ENCODE measurements around the gene RPS2.
"Not testable (repeated sequence)": the region's sequence is repeated elsewhere in the genome, so short reads cannot be mapped to it uniquely, and the experiment has no call there.

Gene RPS2

DNA sequence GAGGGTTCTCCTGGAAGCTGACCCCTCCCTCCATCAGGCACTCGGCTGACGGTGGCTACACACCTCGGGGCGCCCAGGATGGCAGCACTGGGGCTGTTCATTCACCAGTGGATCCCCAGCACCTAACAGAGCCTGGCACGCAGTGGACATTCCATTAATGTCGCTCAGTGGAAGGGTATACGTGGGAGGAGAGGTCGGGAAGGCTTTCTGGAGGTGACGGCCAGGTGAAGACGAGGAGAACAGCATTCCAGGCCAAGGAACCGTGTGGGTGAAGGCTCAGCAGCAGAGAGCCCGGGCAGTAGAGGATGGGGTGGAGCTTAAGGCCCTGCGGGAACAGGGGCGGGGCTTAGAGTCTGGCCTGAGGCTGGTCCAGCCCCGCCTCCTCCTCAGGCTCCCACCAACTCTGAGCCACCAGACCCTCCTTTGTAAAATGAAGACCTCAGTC is 43.9 kb downstream of the RPS2 start:
- Histone ChIP-seq H3K4me1 (ENCODE audit: control insufficient read depth, insufficient read depth, low read length) (no peaks in the 10 kb centered on the region), H3K9ac (ENCODE audit: low read length) (no peak overlapping the region), H3K4me3 (ENCODE audit: low read length) (no peak overlapping the region), H3K27me3 (ENCODE audit: control insufficient read depth, insufficient read depth, low read length) (peaks cover 27% of the 10 kb centered on the region), H3K27ac (ENCODE audit: low read depth, low read length) (no peak overlapping the region), H3K36me3 (ENCODE audit: control insufficient read depth, insufficient read depth, low read length) (no peaks in the 10 kb centered on the region)

DNA sequence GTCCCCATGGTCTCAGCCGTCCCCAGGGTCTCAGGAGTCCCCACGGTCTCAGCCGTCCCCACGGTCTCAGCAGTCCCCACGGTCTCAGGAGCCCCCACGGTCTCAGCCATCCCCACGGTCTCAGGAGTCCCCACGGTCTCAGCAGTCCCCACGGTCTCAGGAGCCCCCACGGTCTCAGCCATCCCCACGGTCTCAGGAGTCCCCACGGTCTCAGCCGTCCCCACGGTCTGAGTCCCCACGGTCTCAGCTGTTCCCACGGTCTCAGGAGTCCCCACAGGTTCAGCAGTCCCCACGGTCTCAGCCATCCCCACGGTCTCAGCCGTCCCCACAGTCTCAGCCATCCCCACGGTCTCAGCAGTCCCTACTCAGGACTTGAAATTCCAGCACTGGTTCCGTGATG is 44.5 kb downstream of the RPS2 start:
- H3K4me1 ChIP-seq (ENCODE audit: control insufficient read depth, insufficient read depth, low read length): not testable (repeated sequence)
- peaks cover 27% of the 10 kb centered on the region for H3K27me3 ChIP-seq (ENCODE audit: control insufficient read depth, insufficient read depth, low read length)

DNA sequence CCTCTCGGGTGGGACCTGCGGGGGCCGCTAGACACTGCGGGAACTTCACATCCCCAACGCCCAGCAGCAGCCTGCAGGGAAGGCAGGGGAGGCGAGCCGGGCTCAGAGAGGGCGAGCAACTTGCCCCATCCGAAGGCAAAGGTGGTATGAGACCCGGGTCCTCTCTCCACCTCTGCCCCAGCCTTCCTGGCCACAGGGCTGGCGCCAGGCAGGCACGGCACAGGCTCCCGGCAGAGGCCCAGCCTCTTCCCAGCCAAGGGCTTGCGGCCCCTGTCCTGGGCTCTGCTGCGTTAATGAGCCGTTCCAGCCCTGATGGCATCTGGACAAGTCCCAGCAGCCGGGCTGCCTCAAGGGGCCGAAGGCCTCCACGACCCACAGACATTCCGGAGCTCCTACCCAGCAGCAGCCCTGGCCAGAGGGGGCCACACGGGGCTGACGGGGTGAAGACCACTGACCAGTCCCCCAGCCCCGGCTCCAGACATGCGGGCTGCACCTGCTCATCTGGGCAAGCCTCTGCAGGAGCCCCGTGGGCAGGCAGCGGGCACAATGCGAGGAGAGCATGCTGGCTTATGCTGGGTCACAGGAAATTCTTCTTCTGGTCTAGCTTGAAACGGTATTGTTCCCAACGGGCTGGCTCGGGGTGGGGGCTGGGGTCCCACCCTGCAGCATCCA is 45.2 kb downstream of the RPS2 start:
- peaks cover 32% of the 10 kb centered on the region for H3K27me3 ChIP-seq (ENCODE audit: control insufficient read depth, insufficient read depth, low read length)

More for the DNA sequence above, 44.5 kb downstream of the RPS2 start:
- not testable (repeated sequence) for H3K36me3 ChIP-seq (ENCODE audit: control insufficient read depth, insufficient read depth, low read length); H3K4me3 ChIP-seq (ENCODE audit: low read length); H3K27ac ChIP-seq (ENCODE audit: low read depth, low read length); H3K9ac ChIP-seq (ENCODE audit: low read length)

GRCh38 chr16:1918351-1919326 is 46.0 kb downstream of the RPS2 start, which contains the start of gene HS3ST6:
Gene HS3ST6 (minus strand): TSS chr16:1918415. CDS start chr16:1918323, 92 bp downstream.
- no peak within 1 kb of the TSS for H3K27ac ChIP-seq (ENCODE audit: low read depth, low read length)
- H3K36me3 ChIP-seq (ENCODE audit: control insufficient read depth, insufficient read depth, low read length): no peaks in the 10 kb centered on the region
- H3K9ac ChIP-seq (ENCODE audit: low read length): no peak within 1 kb of the TSS
- peaks cover 34% of the 10 kb centered on the region for H3K27me3 ChIP-seq (ENCODE audit: control insufficient read depth, insufficient read depth, low read length)
- H3K4me1 ChIP-seq (ENCODE audit: control insufficient read depth, insufficient read depth, low read length): no peaks in the 10 kb centered on the region
- no peak within 1 kb of the TSS for H3K4me3 ChIP-seq (ENCODE audit: low read length)

More for the DNA sequence above, 45.2 kb downstream of the RPS2 start:
- no peaks in the 10 kb centered on the region for H3K4me1 ChIP-seq (ENCODE audit: control insufficient read depth, insufficient read depth, low read length)
- no peaks in the 10 kb centered on the region for H3K36me3 ChIP-seq (ENCODE audit: control insufficient read depth, insufficient read depth, low read length)
- no peak overlapping the region for H3K9ac ChIP-seq (ENCODE audit: low read length)
- H3K27ac ChIP-seq (ENCODE audit: low read depth, low read length): no peak overlapping the region
- H3K4me3 ChIP-seq (ENCODE audit: low read length): no peak overlapping the region

GRCh38 chr16:1917665-1918350 is 46.8 kb downstream of the RPS2 start:
- H3K4me1 ChIP-seq (ENCODE audit: control insufficient read depth, insufficient read depth, low read length): no peaks in the 10 kb centered on the region
- H3K27ac ChIP-seq (ENCODE audit: low read depth, low read length): no peak overlapping the region
- peaks cover 34% of the 10 kb centered on the region for H3K27me3 ChIP-seq (ENCODE audit: control insufficient read depth, insufficient read depth, low read length)
- H3K4me3 ChIP-seq (ENCODE audit: low read length): no peak overlapping the region
- H3K36me3 ChIP-seq (ENCODE audit: control insufficient read depth, insufficient read depth, low read length): no peaks in the 10 kb centered on the region
- H3K9ac ChIP-seq (ENCODE audit: low read length): no peak overlapping the region

GRCh38 chr16:1917056-1917664 is 47.5 kb downstream of the RPS2 start:
- Histone ChIP-seq H3K9ac (ENCODE audit: low read length) (no peak overlapping the region), H3K27me3 (ENCODE audit: control insufficient read depth, insufficient read depth, low read length) (peaks cover 34% of the 10 kb centered on the region), H3K4me3 (ENCODE audit: low read length) (no peak overlapping the region), H3K36me3 (ENCODE audit: control insufficient read depth, insufficient read depth, low read length) (no peaks in the 10 kb centered on the region), H3K27ac (ENCODE audit: low read depth, low read length) (no peak overlapping the region), H3K4me1 (ENCODE audit: control insufficient read depth, insufficient read depth, low read length) (no peaks in the 10 kb centered on the region)

DNA sequence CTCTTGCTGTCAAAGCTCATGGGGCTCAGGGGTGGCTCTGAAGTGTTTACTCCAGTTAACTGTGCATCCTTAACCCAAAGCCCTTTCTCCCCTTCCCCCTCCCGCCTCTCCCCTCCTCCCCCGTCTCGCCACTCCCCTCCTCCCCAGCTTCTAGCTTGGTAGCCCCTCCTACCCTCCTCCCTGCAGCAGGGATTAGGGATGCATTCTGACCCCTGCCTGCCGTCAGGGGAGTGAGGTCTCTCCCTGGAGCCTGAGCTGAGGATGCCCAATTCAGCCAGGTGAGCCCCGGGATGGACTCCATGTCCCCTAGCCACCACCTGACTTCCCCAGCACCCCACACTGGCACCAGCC is 48.0 kb downstream of the RPS2 start:
- Histone ChIP-seq H3K27me3 (ENCODE audit: control insufficient read depth, insufficient read depth, low read length) (peaks cover 34% of the 10 kb centered on the region), H3K4me1 (ENCODE audit: control insufficient read depth, insufficient read depth, low read length) (no peaks in the 10 kb centered on the region)

GRCh38 chr16:1915732-1916639 is 48.6 kb downstream of the RPS2 start:
- Histone ChIP-seq H3K27ac (ENCODE audit: low read depth, low read length) (no peak overlapping the region), H3K36me3 (ENCODE audit: control insufficient read depth, insufficient read depth, low read length) (no peaks in the 10 kb centered on the region), H3K9ac (ENCODE audit: low read length) (no peak overlapping the region), H3K4me1 (ENCODE audit: control insufficient read depth, insufficient read depth, low read length) (no peaks in the 10 kb centered on the region), H3K27me3 (ENCODE audit: control insufficient read depth, insufficient read depth, low read length) (peaks cover 34% of the 10 kb centered on the region), H3K4me3 (ENCODE audit: low read length) (no peak overlapping the region)

More for the DNA sequence above, 48.0 kb downstream of the RPS2 start:
- H3K4me3 ChIP-seq (ENCODE audit: low read length): no peak overlapping the region
- no peak overlapping the region for H3K27ac ChIP-seq (ENCODE audit: low read depth, low read length)
- H3K36me3 ChIP-seq (ENCODE audit: control insufficient read depth, insufficient read depth, low read length): no peaks in the 10 kb centered on the region
- no peak overlapping the region for H3K9ac ChIP-seq (ENCODE audit: low read length)

- Histone ChIP-seq H3K9ac (ENCODE audit: low read length) (no peak overlapping the region), H3K27ac (ENCODE audit: low read depth, low read length) (no peak overlapping the region), H3K27me3 (ENCODE audit: control insufficient read depth, insufficient read depth, low read length) (peaks cover 31% of the 10 kb centered on the region), H3K4me1 (ENCODE audit: control insufficient read depth, insufficient read depth, low read length) (no peaks in the 10 kb centered on the region), H3K36me3 (ENCODE audit: control insufficient read depth, insufficient read depth, low read length) (no peaks in the 10 kb centered on the region), H3K4me3 (ENCODE audit: low read length) (no peak overlapping the region)
Measured at GRCh38 chr16:1914988-1915387, 49.6 kb downstream of the RPS2 start.

- H3K4me1 ChIP-seq (ENCODE audit: control insufficient read depth, insufficient read depth, low read length): no peaks in the 10 kb centered on the region
- H3K36me3 ChIP-seq (ENCODE audit: control insufficient read depth, insufficient read depth, low read length): no peaks in the 10 kb centered on the region
- no peak overlapping the region for H3K27ac ChIP-seq (ENCODE audit: low read depth, low read length)
- peaks cover 28% of the 10 kb centered on the region for H3K27me3 ChIP-seq (ENCODE audit: control insufficient read depth, insufficient read depth, low read length)
- H3K4me3 ChIP-seq (ENCODE audit: low read length): no peak overlapping the region
- no peak overlapping the region for H3K9ac ChIP-seq (ENCODE audit: low read length)
Measured at GRCh38 chr16:1914084-1914608, 50.5 kb downstream of the RPS2 start.
